ENCODE data around the gene FGR. TPM values are rescaled to one million over a fixed set of nuclear protein-coding genes. Genes with fewer than 3 reads are reported as not detected.
"Not testable (repeated sequence)": the region's sequence is repeated elsewhere in the genome, so short reads cannot be mapped to it uniquely, and the experiment has no call there.

The FGR gene
- polyA plus RNA-seq, 1 of the 3 experiments (the other 2 are of a cell fraction), result not detected

DNA sequence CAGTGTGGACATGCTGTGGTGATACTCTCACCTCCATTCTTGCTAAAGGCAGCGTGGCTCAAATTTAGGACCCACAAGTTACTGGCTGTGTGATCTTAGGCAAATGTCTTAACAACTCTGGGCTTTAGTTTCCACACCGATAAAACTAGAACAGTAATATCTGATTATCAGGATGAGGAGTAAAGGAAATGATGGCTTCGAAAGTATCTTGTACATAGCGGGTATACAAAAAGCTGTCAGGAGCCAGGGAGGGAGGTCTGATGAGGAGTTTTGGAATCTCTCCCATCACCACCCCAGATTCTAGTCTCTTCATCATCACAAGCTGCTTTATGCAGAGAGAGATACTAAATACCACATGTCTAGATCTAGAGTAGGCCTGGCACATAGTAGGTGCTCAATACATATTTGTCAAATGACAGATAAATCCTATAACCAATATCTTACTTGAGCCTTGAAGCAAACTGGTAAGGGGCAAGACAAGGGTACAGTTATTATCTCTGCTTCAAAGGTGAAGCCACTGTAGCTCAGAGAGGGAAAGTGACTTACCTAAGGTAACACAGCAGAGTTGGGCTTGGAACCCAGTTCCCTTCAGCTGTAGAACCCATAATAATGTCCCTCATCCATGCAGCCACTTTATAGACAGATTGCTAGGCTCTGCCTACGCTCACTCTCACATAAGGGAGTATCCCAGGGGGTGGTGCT lies 9.5 kb upstream of the FGR start (continued):
- TF ChIP-seq, protein P1, sequence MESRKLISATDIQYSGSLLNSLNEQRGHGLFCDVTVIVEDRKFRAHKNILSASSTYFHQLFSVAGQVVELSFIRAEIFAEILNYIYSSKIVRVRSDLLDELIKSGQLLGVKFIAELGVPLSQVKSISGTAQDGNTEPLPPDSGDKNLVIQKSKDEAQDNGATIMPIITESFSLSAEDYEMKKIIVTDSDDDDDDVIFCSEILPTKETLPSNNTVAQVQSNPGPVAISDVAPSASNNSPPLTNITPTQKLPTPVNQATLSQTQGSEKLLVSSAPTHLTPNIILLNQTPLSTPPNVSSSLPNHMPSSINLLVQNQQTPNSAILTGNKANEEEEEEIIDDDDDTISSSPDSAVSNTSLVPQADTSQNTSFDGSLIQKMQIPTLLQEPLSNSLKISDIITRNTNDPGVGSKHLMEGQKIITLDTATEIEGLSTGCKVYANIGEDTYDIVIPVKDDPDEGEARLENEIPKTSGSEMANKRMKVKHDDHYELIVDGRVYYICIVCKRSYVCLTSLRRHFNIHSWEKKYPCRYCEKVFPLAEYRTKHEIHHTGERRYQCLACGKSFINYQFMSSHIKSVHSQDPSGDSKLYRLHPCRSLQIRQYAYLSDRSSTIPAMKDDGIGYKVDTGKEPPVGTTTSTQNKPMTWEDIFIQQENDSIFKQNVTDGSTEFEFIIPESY (IDR thresholded peaks at IDR 0.05; ENCODE audit: borderline replicate concordance, low read depth), result no peak

DNA sequence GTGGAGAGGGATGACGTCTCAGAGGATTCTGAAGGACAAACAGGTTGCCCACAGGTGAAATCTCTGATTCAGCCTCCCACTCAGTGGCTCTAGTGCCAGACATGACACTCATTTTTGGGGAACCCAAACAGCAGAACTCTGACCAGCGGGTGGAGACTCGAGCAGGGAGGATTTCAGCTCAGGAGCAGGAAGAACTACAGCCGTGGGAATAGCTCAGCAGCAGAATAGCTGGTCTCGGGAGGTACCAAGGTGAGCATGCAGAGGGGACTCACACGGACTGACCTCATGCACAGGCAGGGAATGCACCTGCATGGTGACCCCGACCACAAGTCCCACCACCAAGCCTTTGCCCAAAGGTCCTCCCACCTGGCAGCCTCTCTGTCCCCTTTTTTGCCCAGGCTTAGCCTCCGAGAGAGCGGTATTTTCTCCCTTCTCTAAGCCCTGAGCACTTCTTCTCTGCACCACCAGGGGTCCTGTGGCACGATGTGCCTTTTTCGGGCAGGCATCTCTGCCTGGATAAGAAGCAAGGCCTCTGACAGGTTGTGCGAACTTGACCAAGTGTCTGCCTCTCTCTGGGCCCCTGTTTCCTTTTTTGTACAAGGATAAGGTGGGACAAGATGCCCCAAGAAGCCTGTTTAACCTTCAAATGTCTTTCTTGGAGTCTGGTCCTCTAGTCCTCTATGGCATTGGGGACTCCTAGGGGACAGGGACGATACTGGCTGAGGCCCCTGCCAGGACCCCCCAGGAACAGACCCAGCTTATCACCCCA lies 8.8 kb upstream of the FGR start:
- no peak overlapping the region for H3K9ac ChIP-seq
- no peak overlapping the region for H3K4me3 ChIP-seq (ENCODE audit: low read depth in 2 of 2, low read length in 1 of 2)
- peaks cover 0 to 4% of the 10 kb centered on the region in 2 experiments; a peak in 1 of 4 replicates for H3K4me1 ChIP-seq (ENCODE audit: control insufficient read depth in 1 of 2, insufficient read depth in 2 of 2, low read depth in 1 of 2, low read length in 1 of 2)
- no peaks in the 10 kb centered on the region for H3F3A ChIP-seq (replicated peaks; ENCODE audit: insufficient read depth)
- H2AFZ ChIP-seq (ENCODE audit: low read depth), result no peak overlapping the region
- no peaks in the 10 kb centered on the region for H3K27me3 ChIP-seq (ENCODE audit: insufficient read depth)
- H3K9me3 ChIP-seq, result no peaks in the 10 kb centered on the region
- no peak for TF ChIP-seq NFIC (IDR thresholded peaks at IDR 0.05; ENCODE audit: borderline replicate concordance)
- peak; percentile 53 for TF ChIP-seq RAD21 (IDR thresholded peaks at IDR 0.05; ENCODE audit: low read length)
- no peak for TF ChIP-seq FOXM1 (IDR thresholded peaks at IDR 0.05; ENCODE audit: low read depth)
- TF ChIP-seq MXI1 (IDR thresholded peaks at IDR 0.05; ENCODE audit: low read depth, low read length), result no peak
- TF ChIP-seq, protein P2, sequence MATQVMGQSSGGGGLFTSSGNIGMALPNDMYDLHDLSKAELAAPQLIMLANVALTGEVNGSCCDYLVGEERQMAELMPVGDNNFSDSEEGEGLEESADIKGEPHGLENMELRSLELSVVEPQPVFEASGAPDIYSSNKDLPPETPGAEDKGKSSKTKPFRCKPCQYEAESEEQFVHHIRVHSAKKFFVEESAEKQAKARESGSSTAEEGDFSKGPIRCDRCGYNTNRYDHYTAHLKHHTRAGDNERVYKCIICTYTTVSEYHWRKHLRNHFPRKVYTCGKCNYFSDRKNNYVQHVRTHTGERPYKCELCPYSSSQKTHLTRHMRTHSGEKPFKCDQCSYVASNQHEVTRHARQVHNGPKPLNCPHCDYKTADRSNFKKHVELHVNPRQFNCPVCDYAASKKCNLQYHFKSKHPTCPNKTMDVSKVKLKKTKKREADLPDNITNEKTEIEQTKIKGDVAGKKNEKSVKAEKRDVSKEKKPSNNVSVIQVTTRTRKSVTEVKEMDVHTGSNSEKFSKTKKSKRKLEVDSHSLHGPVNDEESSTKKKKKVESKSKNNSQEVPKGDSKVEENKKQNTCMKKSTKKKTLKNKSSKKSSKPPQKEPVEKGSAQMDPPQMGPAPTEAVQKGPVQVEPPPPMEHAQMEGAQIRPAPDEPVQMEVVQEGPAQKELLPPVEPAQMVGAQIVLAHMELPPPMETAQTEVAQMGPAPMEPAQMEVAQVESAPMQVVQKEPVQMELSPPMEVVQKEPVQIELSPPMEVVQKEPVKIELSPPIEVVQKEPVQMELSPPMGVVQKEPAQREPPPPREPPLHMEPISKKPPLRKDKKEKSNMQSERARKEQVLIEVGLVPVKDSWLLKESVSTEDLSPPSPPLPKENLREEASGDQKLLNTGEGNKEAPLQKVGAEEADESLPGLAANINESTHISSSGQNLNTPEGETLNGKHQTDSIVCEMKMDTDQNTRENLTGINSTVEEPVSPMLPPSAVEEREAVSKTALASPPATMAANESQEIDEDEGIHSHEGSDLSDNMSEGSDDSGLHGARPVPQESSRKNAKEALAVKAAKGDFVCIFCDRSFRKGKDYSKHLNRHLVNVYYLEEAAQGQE (IDR thresholded peaks at IDR 0.05; ENCODE audit: low read depth, low read length), result no peak
- TF ChIP-seq, protein P3, sequence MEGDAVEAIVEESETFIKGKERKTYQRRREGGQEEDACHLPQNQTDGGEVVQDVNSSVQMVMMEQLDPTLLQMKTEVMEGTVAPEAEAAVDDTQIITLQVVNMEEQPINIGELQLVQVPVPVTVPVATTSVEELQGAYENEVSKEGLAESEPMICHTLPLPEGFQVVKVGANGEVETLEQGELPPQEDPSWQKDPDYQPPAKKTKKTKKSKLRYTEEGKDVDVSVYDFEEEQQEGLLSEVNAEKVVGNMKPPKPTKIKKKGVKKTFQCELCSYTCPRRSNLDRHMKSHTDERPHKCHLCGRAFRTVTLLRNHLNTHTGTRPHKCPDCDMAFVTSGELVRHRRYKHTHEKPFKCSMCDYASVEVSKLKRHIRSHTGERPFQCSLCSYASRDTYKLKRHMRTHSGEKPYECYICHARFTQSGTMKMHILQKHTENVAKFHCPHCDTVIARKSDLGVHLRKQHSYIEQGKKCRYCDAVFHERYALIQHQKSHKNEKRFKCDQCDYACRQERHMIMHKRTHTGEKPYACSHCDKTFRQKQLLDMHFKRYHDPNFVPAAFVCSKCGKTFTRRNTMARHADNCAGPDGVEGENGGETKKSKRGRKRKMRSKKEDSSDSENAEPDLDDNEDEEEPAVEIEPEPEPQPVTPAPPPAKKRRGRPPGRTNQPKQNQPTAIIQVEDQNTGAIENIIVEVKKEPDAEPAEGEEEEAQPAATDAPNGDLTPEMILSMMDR (IDR thresholded peaks at IDR 0.05), result peak; percentile 68
- TF ChIP-seq POLR2AphosphoS5 (IDR thresholded peaks at IDR 0.05; ENCODE audit: low read depth, low read length), result no peak
- TF ChIP-seq SMC3 (IDR thresholded peaks at IDR 0.05; ENCODE audit: low read depth, low read length), result peak; percentile 63
- TF ChIP-seq, protein P4, sequence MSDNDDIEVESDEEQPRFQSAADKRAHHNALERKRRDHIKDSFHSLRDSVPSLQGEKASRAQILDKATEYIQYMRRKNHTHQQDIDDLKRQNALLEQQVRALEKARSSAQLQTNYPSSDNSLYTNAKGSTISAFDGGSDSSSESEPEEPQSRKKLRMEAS (IDR thresholded peaks at IDR 0.05; ENCODE audit: low read depth), result no peak
- no peaks in the 10 kb centered on the region for H3K9me2 ChIP-seq
- no peaks in the 10 kb centered on the region for H3K79me2 ChIP-seq (ENCODE audit: insufficient read depth)
- POLR2A ChIA-PET, result no interaction called here
- H3K4me2 ChIP-seq, result no peak overlapping the region
- WGBS (ENCODE audit: low lambda C conversion rate), result 46% methylated on average over 10 of the region's 13 CpGs
- DNase-seq, result peak; percentile 67
- no peaks in the 10 kb centered on the region for H4K20me1 ChIP-seq (ENCODE audit: insufficient read depth)
- no peak overlapping the region for H3K27ac ChIP-seq (ENCODE audit: low read depth in 2 of 2, low read length in 1 of 2)
- CTCF ChIA-PET, result interaction anchor here (0.7 to 1.5 kb wide), 12 partner anchors 8 to 345 kb away, joined by 3 to 10 read pairs (median 3); no protein-coding TSS in a partner anchor
- no peaks in the 10 kb centered on the region for H3K36me3 ChIP-seq (replicated peaks in 1 of 2; ENCODE audit: control insufficient read depth in 1 of 2, insufficient read depth in 2 of 2, low read length in 1 of 2)

DNA sequence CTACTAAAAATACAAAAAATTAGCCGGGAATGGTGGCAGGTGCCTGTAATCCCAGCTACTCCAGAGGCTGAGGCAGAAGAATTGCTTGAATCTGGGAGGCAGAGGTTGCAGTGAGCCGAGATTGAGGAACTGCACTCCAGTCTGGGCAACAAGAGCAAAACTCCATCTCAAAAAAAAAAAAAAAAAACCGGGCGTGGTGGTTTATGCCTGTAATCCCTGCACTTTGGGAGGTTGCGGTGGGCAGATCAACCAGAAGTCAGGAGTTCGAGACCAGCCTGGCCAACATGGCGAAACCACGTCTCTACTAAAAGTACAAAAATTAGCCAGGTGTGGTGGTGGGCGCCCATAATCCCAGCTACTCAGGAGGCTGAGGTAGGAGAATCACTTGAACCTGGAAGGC lies 5.5 kb upstream of the FGR start:
- 91% methylated on average over 9 of the region's 9 CpGs for WGBS (ENCODE audit: low lambda C conversion rate)
- H3K4me1 ChIP-seq (ENCODE audit: control insufficient read depth in 1 of 2, insufficient read depth in 2 of 2, low read depth in 1 of 2, low read length in 1 of 2); H4K20me1 ChIP-seq (ENCODE audit: insufficient read depth); DNase-seq; H3K9me3 ChIP-seq; H3K4me3 ChIP-seq (ENCODE audit: low read depth in 2 of 2, low read length in 1 of 2); H3F3A ChIP-seq (replicated peaks; ENCODE audit: insufficient read depth); H2AFZ ChIP-seq (ENCODE audit: low read depth); H3K36me3 ChIP-seq (replicated peaks in 1 of 2; ENCODE audit: control insufficient read depth in 1 of 2, insufficient read depth in 2 of 2, low read length in 1 of 2); H3K9ac ChIP-seq; H3K27ac ChIP-seq (ENCODE audit: low read depth in 2 of 2, low read length in 1 of 2); H3K4me2 ChIP-seq; H3K27me3 ChIP-seq (ENCODE audit: insufficient read depth); H3K9me2 ChIP-seq; H3K79me2 ChIP-seq (ENCODE audit: insufficient read depth): not testable (repeated sequence)
- ChIA-PET POLR2A (interaction anchor here (0.6 kb wide), 1 partner anchor 13 kb away, joined by 3 read pairs; no protein-coding TSS in a partner anchor), CTCF (interaction anchor here (0.6 to 3.6 kb wide), 5 partner anchors 23 to 173 kb away, joined by 3 to 25 read pairs (median 4); no protein-coding TSS in a partner anchor)
